ENCODE measurements around the gene MIER3.

DNA sequence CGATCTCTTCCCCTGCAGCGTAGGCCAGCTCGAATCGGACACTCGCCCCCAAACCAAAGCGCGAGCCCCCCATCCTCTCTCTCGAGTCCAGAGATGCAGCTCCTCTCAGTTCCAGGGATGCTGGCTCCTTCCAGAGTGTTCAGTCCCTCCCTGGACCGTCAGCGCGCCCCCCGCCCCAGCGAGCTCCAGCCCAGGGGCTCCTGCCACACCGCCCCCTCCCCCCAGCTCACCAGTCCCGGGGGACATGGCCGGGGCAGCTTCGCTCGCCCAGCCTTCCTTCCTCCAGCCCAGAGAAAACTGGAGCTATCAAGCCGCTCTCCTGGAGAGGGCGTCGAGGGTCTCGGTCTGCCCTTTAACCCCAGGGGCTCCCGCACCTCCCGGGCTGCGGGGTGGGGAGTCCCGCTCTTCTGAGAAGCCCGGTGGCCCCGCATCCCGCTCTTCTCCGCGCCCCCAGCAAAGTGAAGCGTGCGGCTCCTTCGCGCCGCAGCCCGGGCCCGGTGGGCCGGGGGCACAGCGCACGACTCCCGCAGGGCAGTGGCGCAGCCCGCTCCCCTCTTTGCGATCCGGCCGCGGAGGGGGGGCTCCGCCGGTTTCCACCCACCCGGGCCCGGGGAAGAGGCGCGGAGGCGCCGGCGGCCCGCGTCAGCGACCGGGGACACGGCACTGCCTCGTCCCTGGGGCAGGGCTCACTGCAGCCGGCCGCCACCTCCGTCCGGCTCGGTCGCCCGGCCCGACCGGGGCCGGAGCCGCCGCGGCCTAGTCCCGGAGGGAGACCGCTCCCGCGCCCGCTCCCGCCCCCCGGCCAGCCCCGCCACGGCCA lies 587 bp downstream of the MIER3 start:
- no peak for TF ChIP-seq EZH2phosphoT487 (IDR thresholded peaks at IDR 0.05; ENCODE audit: insufficient read depth, low read depth)
- TF ChIP-seq EZH2 (IDR thresholded peaks at IDR 0.05; ENCODE audit: insufficient read depth, poor library complexity, severe bottlenecking) = no peak
